IPS-18a (cell line): ENCODE measurements around the gene DPP6.
"Not testable (repeated sequence)": the region's sequence is repeated elsewhere in the genome, so short reads cannot be mapped to it uniquely, and the experiment has no call there.

Experiments used
- H3K27ac ChIP-seq: one replicate; pipeline ENCODE4 v1.5.1; 2013; ENCODE audit warnings: low read length
- H3K27me3 ChIP-seq: one replicate; pipeline ENCODE4 v1.6.1; 2013; ENCODE audit warnings: mild to moderate bottlenecking, low read length; ENCODE audit not compliant: control insufficient read depth, insufficient read depth
- H3K36me3 ChIP-seq: one replicate; pipeline ENCODE4 v1.6.1; 2013; ENCODE audit warnings: low read depth, low read length; ENCODE audit not compliant: control insufficient read depth
- H3K4me1 ChIP-seq: one replicate; pipeline ENCODE4 v1.6.1; 2013; ENCODE audit warnings: low read depth, low read length; ENCODE audit not compliant: control insufficient read depth
- H3K4me3 ChIP-seq: one replicate; pipeline ENCODE4 v1.5.1; 2013; ENCODE audit warnings: low read length
- H3K9ac ChIP-seq: one replicate; pipeline ENCODE4 v1.6.1; 2013; ENCODE audit warnings: mild to moderate bottlenecking, low read length, moderate library complexity
- H3K9me3 ChIP-seq: one replicate; pipeline ENCODE4 v1.6.1; 2013; ENCODE audit warnings: low read depth, low read length; ENCODE audit not compliant: control insufficient read depth

Gene DPP6

DNA sequence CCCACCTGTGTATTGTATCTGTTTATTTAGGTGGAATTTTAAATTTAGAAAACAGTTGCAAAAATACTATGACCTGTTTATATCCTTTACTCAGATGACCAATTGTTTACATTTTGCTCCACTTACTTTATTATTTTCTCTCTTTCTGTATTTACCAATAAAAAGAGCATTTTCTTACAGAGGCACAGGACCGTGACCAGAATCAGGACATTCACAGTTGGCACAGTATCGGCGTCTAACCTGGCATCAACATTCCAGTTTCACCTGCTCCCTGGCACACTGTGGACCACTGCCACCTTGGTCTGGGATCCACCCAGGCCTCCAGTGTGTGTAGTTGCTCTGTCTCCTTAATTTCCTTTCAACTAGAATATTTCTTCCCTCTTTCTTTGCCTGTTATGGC is 39.9 kb downstream of the DPP6 start:
- not testable (repeated sequence) for H3K4me3 ChIP-seq, H3K9ac ChIP-seq, H3K27ac ChIP-seq, H3K9me3 ChIP-seq, H3K27me3 ChIP-seq, H3K36me3 ChIP-seq, H3K4me1 ChIP-seq

DNA sequence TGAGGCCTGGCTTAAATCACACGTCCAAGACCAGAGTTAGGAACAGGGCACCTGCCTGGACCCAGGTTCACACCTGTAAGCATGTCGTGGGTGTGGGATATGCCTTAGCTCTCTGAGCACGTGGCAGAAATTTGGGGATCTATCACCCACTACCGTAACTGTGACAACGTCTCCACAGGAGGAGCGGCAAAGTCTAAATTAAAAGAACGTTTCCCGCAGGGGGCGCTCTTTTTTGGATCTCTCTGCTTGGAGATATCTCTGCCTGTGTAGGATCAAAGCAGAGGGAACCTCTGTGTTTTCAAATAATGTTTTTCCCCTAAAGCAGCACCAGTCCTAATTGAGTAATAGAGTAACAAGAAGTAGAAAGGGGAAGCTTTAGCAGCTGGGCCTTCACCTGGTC is 43.0 kb downstream of the DPP6 start:
- H3K36me3 ChIP-seq, H3K9ac ChIP-seq, H3K27ac ChIP-seq, H3K27me3 ChIP-seq, H3K4me3 ChIP-seq, H3K4me1 ChIP-seq, H3K9me3 ChIP-seq: not testable (repeated sequence)

DNA sequence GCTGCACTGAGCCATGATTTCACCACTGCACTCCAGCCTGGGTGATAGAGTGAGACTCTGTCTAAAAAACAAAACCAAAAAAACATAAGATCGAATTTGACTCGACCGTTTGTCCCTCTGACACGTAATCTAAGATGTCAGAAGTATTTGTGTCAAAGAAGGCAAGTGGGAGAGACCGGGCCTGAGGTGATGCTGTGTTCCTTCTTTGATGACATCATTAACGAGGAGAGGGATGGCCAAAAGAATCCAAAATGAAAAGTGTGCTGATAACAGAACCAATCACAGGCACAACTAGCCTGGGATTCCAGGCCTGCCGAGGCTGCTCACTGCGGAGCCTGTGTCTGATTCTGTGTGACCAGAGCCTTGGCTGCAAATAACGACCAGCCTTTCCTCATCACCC is 52.9 kb downstream of the DPP6 start:
- not testable (repeated sequence) for H3K9me3 ChIP-seq, H3K4me3 ChIP-seq, H3K27ac ChIP-seq, H3K9ac ChIP-seq, H3K36me3 ChIP-seq, H3K4me1 ChIP-seq, H3K27me3 ChIP-seq

DNA sequence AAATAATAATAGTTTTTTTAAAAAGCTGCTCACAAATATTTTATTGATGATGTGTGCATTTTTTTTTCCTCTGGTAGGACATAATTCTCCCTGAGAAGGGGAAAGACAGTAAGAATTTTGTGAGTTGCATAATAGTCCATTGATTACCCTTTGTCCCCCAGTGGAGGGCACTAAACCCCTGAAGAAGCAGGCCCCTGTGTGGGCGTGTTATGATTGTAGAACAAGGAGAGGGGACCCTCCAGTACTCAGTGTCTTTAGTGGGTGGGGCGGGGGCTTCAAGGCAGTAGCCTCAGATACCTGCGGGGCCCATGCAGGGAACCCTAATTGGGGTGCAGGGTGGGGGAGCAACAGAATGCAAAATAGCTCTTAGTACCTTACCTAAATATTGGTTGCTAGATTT is 57.4 kb downstream of the DPP6 start:
- H3K9ac ChIP-seq, H3K27me3 ChIP-seq, H3K4me1 ChIP-seq, H3K27ac ChIP-seq, H3K36me3 ChIP-seq, H3K4me3 ChIP-seq, H3K9me3 ChIP-seq: not testable (repeated sequence)

DNA sequence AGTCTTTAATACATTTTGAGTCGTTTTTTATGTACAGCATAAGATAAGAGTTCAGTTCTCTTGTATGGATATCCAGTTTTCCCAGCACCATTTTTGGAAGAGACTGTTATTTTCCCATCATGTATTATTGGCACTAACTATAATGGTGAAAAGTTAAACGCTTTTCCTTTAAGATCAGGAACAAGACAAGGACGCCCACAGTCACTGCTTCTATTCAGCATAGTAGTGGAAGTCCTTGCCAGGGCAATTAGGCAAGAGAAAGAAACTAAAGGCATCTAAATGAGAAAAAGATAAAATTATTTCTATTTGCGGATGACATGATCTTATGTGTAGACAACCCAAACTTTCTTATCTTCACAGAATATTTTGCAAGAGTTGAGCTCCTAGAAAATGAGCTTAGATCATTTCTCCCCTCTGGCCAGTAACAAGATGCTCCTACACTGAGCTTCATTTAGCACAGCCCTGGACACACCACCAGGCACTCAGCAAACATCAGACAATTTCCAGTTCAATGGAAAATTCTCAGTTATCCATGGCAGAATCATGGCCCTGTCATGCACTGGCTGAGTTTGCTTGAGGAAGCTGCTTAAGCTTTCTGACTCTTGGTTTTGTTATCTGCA is 61.6 kb downstream of the DPP6 start:
- H3K4me1 ChIP-seq, result not testable (repeated sequence)

DNA sequence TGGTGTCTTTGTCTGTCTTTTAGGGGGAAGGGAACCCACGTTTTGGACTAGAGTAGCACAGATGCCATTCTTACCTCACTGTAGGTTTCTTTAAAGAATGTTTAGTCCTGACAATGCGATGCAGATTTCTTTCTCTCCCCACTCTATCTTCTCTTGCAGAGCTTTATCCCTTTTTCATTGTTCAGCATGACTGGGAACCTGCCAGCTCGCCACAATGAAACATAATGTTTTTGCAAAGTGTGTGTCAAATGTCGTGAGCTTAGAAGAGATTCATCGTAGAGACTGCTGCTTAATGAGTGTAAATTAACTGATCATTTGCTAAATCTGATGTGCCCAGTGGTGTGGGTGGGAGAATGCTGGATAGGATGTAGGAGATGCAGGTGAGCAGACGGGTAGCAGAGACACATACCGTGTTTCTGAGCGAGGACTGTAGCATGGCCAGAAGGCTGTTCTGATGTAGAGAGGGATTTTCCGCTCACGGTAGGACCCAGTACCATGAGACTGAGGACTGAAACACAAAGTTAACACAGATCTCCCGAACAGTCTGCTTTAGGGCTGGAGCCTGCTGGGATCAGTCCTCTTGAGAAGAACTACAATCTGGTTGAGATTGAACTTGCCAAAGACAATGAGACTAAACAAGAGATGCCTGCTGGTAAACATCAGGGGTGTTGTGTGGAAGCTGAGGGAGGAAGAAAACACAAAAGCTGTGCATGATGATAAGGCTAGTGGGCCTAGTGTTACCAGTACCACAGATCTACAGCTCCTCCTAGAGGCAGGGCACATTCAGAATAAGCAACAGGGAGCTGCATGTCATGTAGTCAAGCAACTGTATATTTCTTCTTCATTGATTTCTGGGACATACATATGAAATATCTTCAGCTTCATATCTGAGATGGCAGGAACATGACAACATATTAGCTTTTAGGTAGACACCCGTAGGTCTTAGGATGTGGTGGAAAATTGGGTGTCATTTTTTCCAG is 65.5 kb downstream of the DPP6 start:
- H3K9me3 ChIP-seq, H3K27ac ChIP-seq, H3K4me3 ChIP-seq, H3K27me3 ChIP-seq, H3K9ac ChIP-seq, H3K36me3 ChIP-seq: not testable (repeated sequence)
- H3K4me1 ChIP-seq, result peaks cover 11% of the 10 kb centered on the region

More for the DNA sequence above, 61.6 kb downstream of the DPP6 start:
- H3K4me3 ChIP-seq, H3K36me3 ChIP-seq, H3K27me3 ChIP-seq, H3K9ac ChIP-seq, H3K27ac ChIP-seq, H3K9me3 ChIP-seq: not testable (repeated sequence)

DNA sequence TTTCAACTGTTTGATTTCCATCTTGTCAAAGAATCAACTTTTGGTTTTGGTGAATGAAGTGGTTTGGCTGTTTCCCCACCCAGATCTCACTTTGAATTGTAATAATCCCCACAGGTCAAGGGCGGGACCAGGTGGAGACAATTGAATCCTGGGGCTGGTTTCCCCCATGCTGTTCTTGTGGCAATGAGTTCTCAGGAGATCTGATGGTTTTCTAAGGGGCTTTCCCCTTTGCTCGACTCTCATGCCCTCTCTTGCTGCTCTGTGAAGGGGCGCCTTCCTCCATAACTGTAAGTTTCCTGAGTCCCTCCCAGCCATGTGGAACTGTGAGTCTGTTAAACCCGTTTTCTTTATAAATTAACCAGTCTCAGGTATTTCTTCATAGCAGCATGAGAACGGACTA is 68.6 kb downstream of the DPP6 start:
- not testable (repeated sequence) for H3K9ac ChIP-seq, H3K9me3 ChIP-seq, H3K4me3 ChIP-seq, H3K27me3 ChIP-seq, H3K36me3 ChIP-seq, H3K27ac ChIP-seq
- H3K4me1 ChIP-seq, result peaks cover 11% of the 10 kb centered on the region

DNA sequence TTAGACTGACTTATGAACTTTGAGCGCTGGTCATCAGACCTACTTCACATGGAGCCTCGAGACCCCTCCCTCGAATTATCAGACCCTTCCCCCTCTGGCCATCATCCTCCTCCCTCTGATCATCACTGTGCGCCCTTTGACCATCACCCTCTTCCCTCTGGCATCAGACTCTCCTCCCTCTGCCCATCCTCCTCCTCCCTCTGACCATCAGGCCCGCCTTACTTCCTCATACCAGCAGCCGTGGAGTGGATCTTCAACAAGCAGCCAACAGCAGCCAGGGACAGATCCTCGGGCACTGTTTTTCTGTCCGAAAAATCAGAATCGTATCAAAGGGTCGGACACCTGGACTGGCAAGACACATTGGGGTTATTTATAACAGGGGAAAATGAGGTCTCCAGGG is 70.5 kb downstream of the DPP6 start:
- not testable (repeated sequence) for H3K36me3 ChIP-seq, H3K27ac ChIP-seq, H3K9ac ChIP-seq, H3K9me3 ChIP-seq, H3K4me3 ChIP-seq, H3K27me3 ChIP-seq, H3K4me1 ChIP-seq

DNA sequence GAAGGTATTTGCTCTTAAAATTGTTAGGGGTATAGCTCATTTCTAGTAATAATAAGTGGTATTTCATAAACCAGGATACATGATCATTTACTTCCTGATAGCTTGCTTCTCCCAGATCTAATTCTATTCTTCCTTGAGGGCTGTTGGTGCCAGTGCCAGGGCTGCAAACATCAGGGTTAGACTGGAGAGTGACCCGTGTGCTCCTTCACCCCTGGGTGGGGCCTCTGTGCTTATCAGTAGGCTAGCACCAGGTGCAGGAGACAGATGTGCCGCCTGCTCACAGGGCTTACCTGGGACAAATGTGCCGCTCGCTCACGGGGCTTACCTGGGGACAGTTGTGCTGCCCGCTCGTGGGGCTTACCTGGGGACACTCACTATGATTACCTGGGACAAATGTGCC is 71.2 kb downstream of the DPP6 start:
- not testable (repeated sequence) for H3K4me3 ChIP-seq, H3K27me3 ChIP-seq, H3K9me3 ChIP-seq, H3K4me1 ChIP-seq, H3K27ac ChIP-seq, H3K9ac ChIP-seq, H3K36me3 ChIP-seq

DNA sequence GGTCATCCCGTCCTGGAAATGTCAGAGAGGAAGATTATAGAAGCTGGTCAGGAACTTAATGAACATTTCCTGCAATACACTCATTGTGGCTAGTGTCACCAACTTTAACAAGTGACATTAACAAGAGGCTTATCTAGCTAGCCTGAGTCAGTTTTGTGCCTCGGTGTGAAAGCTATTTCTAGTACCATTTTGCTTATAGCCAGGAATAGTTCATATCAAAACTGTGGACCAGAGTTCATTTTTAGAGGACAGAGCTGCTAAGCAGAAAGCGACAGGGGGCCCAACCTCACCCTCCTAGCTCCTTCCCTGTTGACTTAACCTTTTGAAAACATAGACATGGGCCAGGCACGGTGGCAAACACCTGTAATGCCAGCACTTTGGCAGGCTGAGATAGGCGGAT is 76.9 kb downstream of the DPP6 start:
- H3K27ac ChIP-seq, H3K36me3 ChIP-seq, H3K9me3 ChIP-seq, H3K27me3 ChIP-seq, H3K4me3 ChIP-seq, H3K4me1 ChIP-seq, H3K9ac ChIP-seq: not testable (repeated sequence)

DNA sequence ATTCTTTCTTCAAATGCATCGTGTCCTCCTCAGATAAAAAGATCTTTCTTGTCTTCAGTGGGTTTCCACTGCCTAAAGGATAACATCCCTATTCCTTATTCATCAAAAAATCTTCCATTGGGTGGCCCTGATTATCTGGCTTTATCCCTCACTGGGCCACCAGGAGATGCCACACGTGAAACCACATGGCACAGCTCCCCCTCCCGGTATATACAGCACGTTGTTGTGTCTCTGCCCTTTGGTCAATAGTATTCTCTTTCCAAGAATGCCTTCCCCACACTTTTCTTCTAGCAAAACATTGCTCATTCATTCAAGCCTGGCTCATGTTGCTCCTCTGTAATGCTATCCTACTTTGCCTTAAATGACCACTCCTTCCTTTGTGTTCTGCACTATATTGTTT is 80.4 kb downstream of the DPP6 start:
- not testable (repeated sequence) for H3K27ac ChIP-seq, H3K27me3 ChIP-seq, H3K4me1 ChIP-seq, H3K4me3 ChIP-seq, H3K9me3 ChIP-seq, H3K9ac ChIP-seq, H3K36me3 ChIP-seq

DNA sequence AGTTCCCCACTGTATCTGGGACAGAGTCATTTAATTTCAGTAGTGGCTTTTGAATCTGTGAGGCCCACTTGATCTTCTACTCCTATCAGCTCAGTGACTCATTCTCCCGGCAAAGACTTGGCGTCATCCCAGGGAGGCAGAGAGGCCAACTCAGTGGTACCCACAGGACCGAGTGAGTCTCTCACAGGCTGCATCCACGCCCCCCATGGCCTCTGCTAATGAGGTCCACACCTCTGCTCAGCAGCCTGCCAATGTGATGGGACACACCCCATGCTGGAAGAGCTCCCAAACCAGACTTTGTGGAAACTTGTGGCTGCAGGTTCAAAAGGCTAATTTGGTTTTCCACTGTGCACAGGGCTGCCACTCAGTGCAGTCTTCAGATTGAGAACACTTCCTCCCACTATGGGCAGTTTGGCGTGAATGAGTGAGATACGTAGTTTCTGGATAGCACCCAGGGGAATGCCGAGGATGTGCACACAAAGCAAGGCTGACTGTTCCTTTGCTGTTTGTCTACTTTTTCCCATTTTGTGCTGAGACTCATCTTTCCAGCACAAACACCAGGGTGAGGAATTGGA is 81.6 kb downstream of the DPP6 start:
- H3K27me3 ChIP-seq, H3K27ac ChIP-seq: not testable (repeated sequence)

More for the DNA sequence above, 81.6 kb downstream of the DPP6 start:
- H3K4me3 ChIP-seq, H3K36me3 ChIP-seq, H3K9me3 ChIP-seq, H3K9ac ChIP-seq, H3K4me1 ChIP-seq: not testable (repeated sequence)
